Measurements from ENCODE around the gene SLC18A3. TPM values are rescaled to one million over a fixed set of nuclear protein-coding genes. Genes with fewer than 3 reads are reported as not detected.

The SLC18A3 gene
- polyA plus RNA-seq, 1 donor (not counting 4 experiments of a cell fraction or from before 2014, with no cell fraction given) = not detected

DNA sequence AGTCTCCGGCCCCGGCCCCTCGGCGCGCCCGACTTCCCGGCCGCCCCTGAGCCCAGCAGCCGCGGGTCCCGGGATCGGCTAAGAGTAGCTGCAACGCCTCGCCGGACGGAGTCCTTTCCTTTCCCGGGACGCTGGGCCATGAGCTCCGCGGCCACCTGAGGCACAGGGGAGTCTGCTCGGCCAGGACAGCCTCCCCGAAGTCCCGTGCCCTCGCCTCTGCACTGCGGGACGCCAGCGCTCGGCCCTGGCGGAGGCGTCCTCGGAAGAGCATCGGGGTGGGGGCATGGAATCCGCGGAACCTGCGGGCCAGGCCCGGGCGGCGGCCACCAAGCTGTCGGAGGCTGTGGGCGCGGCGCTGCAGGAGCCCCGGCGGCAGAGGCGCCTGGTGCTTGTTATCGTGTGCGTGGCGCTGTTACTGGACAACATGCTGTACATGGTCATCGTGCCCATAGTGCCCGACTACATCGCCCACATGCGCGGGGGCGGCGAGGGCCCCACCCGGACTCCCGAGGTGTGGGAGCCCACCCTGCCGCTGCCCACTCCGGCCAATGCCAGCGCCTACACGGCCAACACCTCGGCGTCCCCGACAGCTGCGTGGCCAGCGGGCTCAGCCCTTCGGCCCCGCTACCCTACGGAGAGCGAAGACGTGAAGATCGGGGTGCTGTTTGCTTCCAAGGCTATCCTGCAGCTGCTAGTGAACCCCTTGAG is 502 bp downstream of the SLC18A3 start:
- Histone ChIP-seq H3K9me1 (ENCODE audit: control insufficient read depth, extremely low read depth, insufficient read depth, low read length) (no peaks in the 10 kb centered on the region), H3K4me1 (ENCODE audit: control insufficient read depth, extremely low read depth, insufficient read depth, low read length) (peaks cover 2% of the 10 kb centered on the region), H3K79me2 (ENCODE audit: control insufficient read depth, insufficient read depth, low read length) (no peaks in the 10 kb centered on the region), H3K9me3 (ENCODE audit: control insufficient read depth, low read depth, low read length) (peaks cover 4% of the 10 kb centered on the region), H3K27me3 (ENCODE audit: control insufficient read depth, extremely low read depth, insufficient read depth, low read length) (peaks cover 85% of the 10 kb centered on the region), H4K20me1 (ENCODE audit: control insufficient read depth, extremely low read depth, insufficient read depth, low read length) (no peaks in the 10 kb centered on the region), H2AFZ (ENCODE audit: control insufficient read depth, low read length) (peak overlapping the region; percentile 6), H3K36me3 (ENCODE audit: control insufficient read depth in 2 of 2, extremely low read depth in 1 of 2, insufficient read depth in 2 of 2, low read length in 2 of 2) (no peaks in the 10 kb centered on the region), H3K4me3 (ENCODE audit: control insufficient read depth in 2 of 3, extremely low read depth in 1 of 3, insufficient read depth in 2 of 3, low read depth in 1 of 3, low read length in 3 of 3) (peak overlapping the region in 1 of 3 experiments; percentile 13), H3K9ac (ENCODE audit: control insufficient read depth, extremely low read depth, insufficient read depth, low read length) (no peak overlapping the region), H3K4me2 (ENCODE audit: control insufficient read depth, extremely low read depth, insufficient read depth, low read depth, low read length) (peak overlapping the region; percentile 6), H3K27ac (ENCODE audit: control insufficient read depth, insufficient read depth, low read length) (no peak overlapping the region)
- FAIRE-seq (no peak), DNase-seq (ENCODE audit: low read depth, low spot score) (no peak)
- dilution Hi-C loops (cut with MboI; ENCODE audit: extremely low pct_ligation_motif_present, low sequenced_read_pairs) = no loop called here
- TF ChIP-seq, protein P1, sequence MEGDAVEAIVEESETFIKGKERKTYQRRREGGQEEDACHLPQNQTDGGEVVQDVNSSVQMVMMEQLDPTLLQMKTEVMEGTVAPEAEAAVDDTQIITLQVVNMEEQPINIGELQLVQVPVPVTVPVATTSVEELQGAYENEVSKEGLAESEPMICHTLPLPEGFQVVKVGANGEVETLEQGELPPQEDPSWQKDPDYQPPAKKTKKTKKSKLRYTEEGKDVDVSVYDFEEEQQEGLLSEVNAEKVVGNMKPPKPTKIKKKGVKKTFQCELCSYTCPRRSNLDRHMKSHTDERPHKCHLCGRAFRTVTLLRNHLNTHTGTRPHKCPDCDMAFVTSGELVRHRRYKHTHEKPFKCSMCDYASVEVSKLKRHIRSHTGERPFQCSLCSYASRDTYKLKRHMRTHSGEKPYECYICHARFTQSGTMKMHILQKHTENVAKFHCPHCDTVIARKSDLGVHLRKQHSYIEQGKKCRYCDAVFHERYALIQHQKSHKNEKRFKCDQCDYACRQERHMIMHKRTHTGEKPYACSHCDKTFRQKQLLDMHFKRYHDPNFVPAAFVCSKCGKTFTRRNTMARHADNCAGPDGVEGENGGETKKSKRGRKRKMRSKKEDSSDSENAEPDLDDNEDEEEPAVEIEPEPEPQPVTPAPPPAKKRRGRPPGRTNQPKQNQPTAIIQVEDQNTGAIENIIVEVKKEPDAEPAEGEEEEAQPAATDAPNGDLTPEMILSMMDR (optimal IDR thresholded peaks at IDR 0.05 in 1 of 3, IDR thresholded peaks at IDR 0.05 in 1 of 3, conservative IDR thresholded peaks at IDR 0.05 in 1 of 3; ENCODE audit: extremely low read depth in 1 of 3, insufficient read depth in 2 of 3, low read length in 3 of 3) = no peak
- TF ChIP-seq EZH2 (IDR thresholded peaks at IDR 0.05; ENCODE audit: low read length) = peak; percentile 87

DNA sequence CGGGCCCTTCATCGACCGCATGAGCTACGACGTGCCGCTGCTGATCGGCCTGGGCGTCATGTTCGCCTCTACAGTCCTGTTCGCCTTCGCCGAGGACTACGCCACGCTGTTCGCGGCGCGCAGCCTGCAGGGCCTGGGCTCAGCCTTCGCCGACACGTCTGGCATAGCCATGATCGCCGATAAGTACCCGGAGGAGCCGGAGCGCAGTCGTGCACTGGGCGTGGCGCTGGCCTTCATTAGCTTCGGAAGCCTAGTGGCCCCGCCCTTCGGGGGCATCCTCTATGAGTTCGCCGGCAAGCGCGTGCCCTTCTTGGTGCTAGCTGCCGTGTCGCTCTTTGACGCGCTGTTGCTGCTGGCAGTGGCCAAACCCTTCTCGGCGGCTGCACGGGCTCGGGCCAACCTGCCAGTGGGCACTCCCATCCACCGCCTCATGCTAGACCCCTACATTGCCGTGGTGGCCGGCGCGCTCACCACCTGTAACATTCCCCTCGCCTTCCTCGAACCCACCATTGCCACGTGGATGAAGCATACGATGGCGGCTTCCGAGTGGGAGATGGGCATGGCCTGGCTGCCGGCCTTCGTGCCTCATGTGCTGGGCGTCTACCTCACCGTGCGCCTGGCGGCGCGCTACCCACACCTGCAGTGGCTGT is 1.2 kb downstream of the SLC18A3 start:
- H3K9ac ChIP-seq (ENCODE audit: control insufficient read depth, extremely low read depth, insufficient read depth, low read length) = no peak overlapping the region
- H3K79me2 ChIP-seq (ENCODE audit: control insufficient read depth, insufficient read depth, low read length) = no peaks in the 10 kb centered on the region
- no peak for DNase-seq (ENCODE audit: low read depth, low spot score)
- H3K4me1 ChIP-seq (ENCODE audit: control insufficient read depth, extremely low read depth, insufficient read depth, low read length) = peaks cover 2% of the 10 kb centered on the region
- H3K4me2 ChIP-seq (ENCODE audit: control insufficient read depth, extremely low read depth, insufficient read depth, low read depth, low read length) = peak overlapping the region; percentile 6
- dilution Hi-C loops (cut with MboI; ENCODE audit: extremely low pct_ligation_motif_present, low sequenced_read_pairs) = no loop called here
- no peaks in the 10 kb centered on the region for H3K9me1 ChIP-seq (ENCODE audit: control insufficient read depth, extremely low read depth, insufficient read depth, low read length)
- no peaks in the 10 kb centered on the region for H4K20me1 ChIP-seq (ENCODE audit: control insufficient read depth, extremely low read depth, insufficient read depth, low read length)
- FAIRE-seq = no peak
- H3K36me3 ChIP-seq (ENCODE audit: control insufficient read depth in 2 of 2, extremely low read depth in 1 of 2, insufficient read depth in 2 of 2, low read length in 2 of 2) = no peaks in the 10 kb centered on the region
- peaks cover 91% of the 10 kb centered on the region for H3K27me3 ChIP-seq (ENCODE audit: control insufficient read depth, extremely low read depth, insufficient read depth, low read length)
- TF ChIP-seq EZH2 (IDR thresholded peaks at IDR 0.05; ENCODE audit: low read length) = peak; percentile 66
- TF ChIP-seq, protein P1 (optimal IDR thresholded peaks at IDR 0.05 in 1 of 3, IDR thresholded peaks at IDR 0.05 in 1 of 3, conservative IDR thresholded peaks at IDR 0.05 in 1 of 3; ENCODE audit: extremely low read depth in 1 of 3, insufficient read depth in 2 of 3, low read length in 3 of 3) = peak in 1 of 3 experiments; percentile 38
- H3K27ac ChIP-seq (ENCODE audit: control insufficient read depth, insufficient read depth, low read length) = no peak overlapping the region
- peaks cover 4% of the 10 kb centered on the region for H3K9me3 ChIP-seq (ENCODE audit: control insufficient read depth, low read depth, low read length)
- H3K4me3 ChIP-seq (ENCODE audit: control insufficient read depth in 2 of 3, extremely low read depth in 1 of 3, insufficient read depth in 2 of 3, low read depth in 1 of 3, low read length in 3 of 3) = no peak overlapping the region
- no peak overlapping the region for H2AFZ ChIP-seq (ENCODE audit: control insufficient read depth, low read length)

All from keratinocyte (primary cell).